GM12878 (cell line): Measurements from ENCODE around the gene CEBPE. TPM values are rescaled to one million over a fixed set of nuclear protein-coding genes. Genes with fewer than 3 reads are reported as not detected.

Source experiments
- ATAC-seq: fragments of 200-7000 bp; cut with Tn5 transposase; 3 replicates; pipeline ENCODE4 v1.9.1; 2020; ENCODE audit warnings: mild to moderate bottlenecking, moderate library complexity
- BruUV-seq: library from RNA; stranded (reverse); fragments of 400-500 nt; replicated peaks from 2 replicates; lab custom pipeline; 2021; lab: Mats Ljungman, UMichigan
- CTCF ChIA-PET: fragments of 300-600 bp; sonication (Branson Sonifier 250); formaldehyde crosslinking; extraction: SDS; loops from one replicate; lab custom pipeline; 2021; ENCODE audit warnings: inconsistent platforms; lab: Yijun Ruan, JAX
- POLR2A ChIA-PET: fragments of 350-600 bp; formaldehyde crosslinking; extraction: SDS; loops from one replicate; lab custom pipeline; 2021; ENCODE audit warnings: inconsistent platforms; lab: Charles Lee
- RAD21 ChIA-PET: fragments of 300-600 bp; sonication (Branson Sonifier 250); formaldehyde crosslinking; loops from one replicate; lab custom pipeline; 2023; ENCODE audit warnings: antibody characterized with exemption; ENCODE audit not compliant: unreplicated experiment; lab: Charles Lee
- SMC1A ChIA-PET: fragments of 300-600 bp; sonication (Branson Sonifier 250); formaldehyde crosslinking; loops from one replicate; lab custom pipeline; 2023; ENCODE audit not compliant: unreplicated experiment, uncharacterized antibody; lab: Charles Lee
- DNase-seq: peaks from one replicate; pipeline ENCODE4 v3.0.0-alpha.2; 2011; ENCODE audit warnings: low read depth, low spot score
- FAIRE-seq: peaks from 3 replicates; lab custom pipeline; 2011; peaks lifted over from hg19 to GRCh38; lab: Jason Lieb, UNC
- H2AFZ ChIP-seq: 2 replicates; pipeline ENCODE4 v1.6.0; 2011; ENCODE audit warnings: low read depth, low read length, control low read depth; ENCODE audit not compliant: control insufficient read depth
- H3K27ac ChIP-seq: 2 replicates; pipeline ENCODE4 v1.5.1; 2011; ENCODE audit warnings: control low read depth; ENCODE audit not compliant: control insufficient read depth, insufficient read depth
- H3K27me3 ChIP-seq, 2 experiments: replicated peaks in 1 of 2; 2 replicates each; pipeline versions ENCODE4 v1.6.0 to v1.6.1; 2011; ENCODE audit warnings: low read length in 1 of 2; ENCODE audit not compliant: control insufficient read depth in 2 of 2, insufficient read depth in 2 of 2
- H3K36me3 ChIP-seq, 2 experiments: 2 replicates each; pipeline ENCODE4 v1.5.1; 2011; ENCODE audit warnings: low read length in 1 of 2; ENCODE audit not compliant: control insufficient read depth in 2 of 2, insufficient read depth in 2 of 2
- H3K4me1 ChIP-seq: 2 replicates; pipeline ENCODE4 v1.6.1; 2011; ENCODE audit warnings: mild to moderate bottlenecking, low read length, moderate library complexity, mixed read lengths; ENCODE audit not compliant: control insufficient read depth, insufficient read depth
- H3K4me2 ChIP-seq: 2 replicates; pipeline ENCODE4 v1.6.0; 2011; ENCODE audit warnings: control low read depth; ENCODE audit not compliant: control insufficient read depth, insufficient read depth
- H3K4me3 ChIP-seq: fragments of 200-600 bp; sonication (generic); 2 replicates; pipeline ENCODE4 v1.5.1; 2016
- H3K79me2 ChIP-seq: 2 replicates; pipeline ENCODE4 v1.6.0; 2011; ENCODE audit warnings: low read length; ENCODE audit not compliant: control insufficient read depth, insufficient read depth
- H3K9ac ChIP-seq: 2 replicates; pipeline ENCODE4 v1.8.0; 2011; ENCODE audit warnings: low read length, control low read depth, mixed read lengths; ENCODE audit not compliant: control insufficient read depth, insufficient read depth
- H3K9me3 ChIP-seq: replicated peaks from 3 replicates; pipeline ENCODE4 v1.5.1; 2011; ENCODE audit warnings: mild to moderate bottlenecking, low read length; ENCODE audit not compliant: control insufficient read depth, insufficient read depth
- H4K20me1 ChIP-seq: 2 replicates; pipeline ENCODE4 v1.6.0; 2011; ENCODE audit not compliant: control insufficient read depth, insufficient read depth
- BMI1 ChIP-seq: fragments of 450-650 bp; IDR thresholded peaks from 2 replicates; pipeline ENCODE4 v1.6.1; 2016; ENCODE audit warnings: mild to moderate bottlenecking, moderate library complexity, borderline replicate concordance
- CBX3 ChIP-seq: fragments of 200-600 bp; sonication (generic); IDR thresholded peaks from 2 replicates; pipeline ENCODE4 v1.6.1; 2016; ENCODE audit warnings: low read depth, borderline replicate concordance
- CEBPB ChIP-seq, 2 experiments: fragments of 150-350 bp in 1 of 2; IDR thresholded peaks; 2 replicates each; pipeline ENCODE4 v1.6.1; 2012 to 2014; ENCODE audit warnings: low read depth in 2 of 2, low read length in 2 of 2, borderline replicate concordance in 1 of 2, inconsistent platforms in 1 of 2
- CHD1 ChIP-seq: IDR thresholded peaks from 2 replicates; pipeline ENCODE4 v1.6.1; 2012; ENCODE audit warnings: low read depth, low read length, improper control_type of control experiment
- CHD4 ChIP-seq: fragments of 200-600 bp; sonication (generic); IDR thresholded peaks from 2 replicates; pipeline ENCODE4 v1.6.1; 2016; ENCODE audit warnings: mild to moderate bottlenecking
- ETV6 ChIP-seq, 2 experiments: fragments of 450-650 bp in 1 of 2; IDR thresholded peaks in 1 of 2; conservative IDR thresholded peaks in 1 of 2; 2 replicates each; pipeline ENCODE4 v1.6.1; 2014; ENCODE audit warnings: antibody characterized with exemption in 1 of 2, borderline replicate concordance in 1 of 2, low read depth in 1 of 2, mild to moderate bottlenecking in 1 of 2, moderate library complexity in 1 of 2
- EZH2 ChIP-seq: IDR thresholded peaks from 2 replicates; pipeline ENCODE4 v1.6.1; 2012; ENCODE audit warnings: low read depth, mild to moderate bottlenecking, control low read depth, inconsistent platforms, low read length, borderline replicate concordance; ENCODE audit not compliant: control insufficient read depth
- MEF2A ChIP-seq: IDR thresholded peaks from 2 replicates; pipeline ENCODE4 v1.6.1; 2011; ENCODE audit warnings: low read depth, mild to moderate bottlenecking, low read length, moderate library complexity; ENCODE audit not compliant: insufficient read depth
- MEF2B ChIP-seq: fragments of 450-650 bp; IDR thresholded peaks from 2 replicates; pipeline ENCODE4 v1.6.1; 2018; ENCODE audit warnings: mild to moderate bottlenecking, moderate library complexity; ENCODE audit not compliant: partially characterized antibody, poor library complexity, severe bottlenecking
- SREBF1 ChIP-seq: IDR thresholded peaks from 2 replicates; pipeline ENCODE4 v1.6.1; 2012; ENCODE audit warnings: mild to moderate bottlenecking, low read length
- TARDBP ChIP-seq: IDR thresholded peaks from 2 replicates; pipeline ENCODE4 v1.6.1; 2016; ENCODE audit warnings: borderline replicate concordance
- YY1 ChIP-seq: IDR thresholded peaks from 2 replicates; pipeline ENCODE4 v1.6.1; 2011; ENCODE audit warnings: low read depth, mild to moderate bottlenecking, low read length
- WGBS: methylation state at CpG from one replicate; pipeline ENCODE4 v1.1.6; 2016; ENCODE audit warnings: low lambda C conversion rate; ENCODE audit not compliant: insufficient replicate concordance, insufficient coverage; ENCODE audit errors: missing lambda C conversion rate; 5-methylcytosine and 5-hydroxymethylcytosine counted together
- in situ Hi-C: fragments of 300-500 bp; cut with MboI; formaldehyde crosslinking; loops from 9 replicates; pipeline ENCODE4 v1.14.3; 2018; ENCODE audit warnings: mixed read lengths
- intact Hi-C: fragments of 100-400 bp; cut with micrococcal nuclease; formaldehyde crosslinking; loops from one replicate; pipeline ENCODE4 v1.14.2; 2022; ENCODE audit not compliant: unreplicated experiment
- polyA plus RNA-seq, 11 experiments: library from polyadenylated mRNA; depleted of rRNA in 4 of 11; unstranded in 6 of 11; stranded (reverse) in 5 of 11; fragments of >200 nt; fragmentation: Nextera tagmentation in 4 of 11; fragmentation: Illumina TruSeq in 1 of 11; extraction: Ambion mirVana in 4 of 11; extraction: Trizol in 1 of 11; gene quantifications; 1 replicate in 1 of 11; 2 replicates in 10 of 11; pipeline versions ENCODE4 v1.2.1 to v1.2.3, GENCODE V29; 2011 to 2016; ENCODE audit warnings: inconsistent platforms in 2 of 11, missing spikeins in 2 of 11, low read depth in 1 of 11
- total RNA-seq, 4 experiments: library from RNA; depleted of rRNA in 3 of 4; stranded (reverse); fragments of >200 nt in 3 of 4; fragmentation: Illumina TruSeq in 1 of 4; extraction: Trizol in 1 of 4; gene quantifications; 2 replicates each; pipeline versions ENCODE4 v1.2.1 to v1.2.3, GENCODE V29; 2013 to 2021
- TF ChIP-seq, protein P1 (sequence below): fragments of 450-650 bp; IDR thresholded peaks from 2 replicates; pipeline ENCODE4 v1.6.1; 2017; ENCODE audit warnings: mild to moderate bottlenecking, low read depth, inconsistent platforms; ENCODE audit not compliant: poor library complexity, severe bottlenecking
- TF ChIP-seq, protein P2 (sequence below): IDR thresholded peaks from 2 replicates; pipeline ENCODE4 v1.6.1; 2012; ENCODE audit warnings: low read length, inconsistent platforms
- TF ChIP-seq, protein P3 (sequence below): IDR thresholded peaks from 2 replicates; pipeline ENCODE4 v1.6.1; 2011; ENCODE audit warnings: low read depth, mild to moderate bottlenecking, low read length, moderate library complexity, borderline replicate concordance; ENCODE audit errors: extremely low read depth
- TF ChIP-seq, protein P4 (sequence below): IDR thresholded peaks from 2 replicates; pipeline ENCODE4 v1.6.1; 2011; ENCODE audit warnings: mild to moderate bottlenecking, low read depth, low read length, moderate library complexity; ENCODE audit not compliant: insufficient replicate concordance

CEBPE gene
- total and polyA plus RNA-seq, 10 of the 15 experiments (the other 5 are each of a cell fraction or from before 2014, with no cell fraction given), result 0.09 to 0.45 (median 0.24) TPM; not detected in 7

DNA sequence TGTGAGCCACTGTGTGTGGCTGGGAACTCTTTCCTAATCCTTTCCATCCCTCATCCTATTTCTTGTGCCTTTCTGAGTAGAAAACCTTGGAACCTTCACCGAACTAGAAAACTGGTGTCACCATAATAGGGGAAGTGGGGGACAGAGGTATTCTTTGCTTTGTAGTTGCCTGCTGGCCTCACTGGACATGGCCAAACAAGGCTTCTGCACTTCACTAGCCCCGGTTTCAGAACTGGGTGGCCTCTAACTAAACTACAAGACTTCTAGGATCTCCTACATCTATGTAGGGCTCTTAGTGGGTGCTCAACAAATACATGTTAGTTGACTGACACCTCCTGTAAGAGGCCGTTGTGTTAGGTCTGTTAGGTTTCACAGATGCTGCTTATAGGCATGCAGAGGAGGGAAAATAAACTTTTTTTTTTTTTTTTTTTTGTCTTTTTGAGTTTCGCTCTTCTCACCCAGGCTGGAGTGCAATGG, 13.7 kb downstream of the CEBPE start (continued):
- TF ChIP-seq ETV6 (conservative IDR thresholded peaks at IDR 0.05 in 1 of 2, IDR thresholded peaks at IDR 0.05 in 1 of 2; ENCODE audit: borderline replicate concordance in 1 of 2, low read depth in 1 of 2) (no peak), BMI1 (no peak), YY1 (no peak)

DNA sequence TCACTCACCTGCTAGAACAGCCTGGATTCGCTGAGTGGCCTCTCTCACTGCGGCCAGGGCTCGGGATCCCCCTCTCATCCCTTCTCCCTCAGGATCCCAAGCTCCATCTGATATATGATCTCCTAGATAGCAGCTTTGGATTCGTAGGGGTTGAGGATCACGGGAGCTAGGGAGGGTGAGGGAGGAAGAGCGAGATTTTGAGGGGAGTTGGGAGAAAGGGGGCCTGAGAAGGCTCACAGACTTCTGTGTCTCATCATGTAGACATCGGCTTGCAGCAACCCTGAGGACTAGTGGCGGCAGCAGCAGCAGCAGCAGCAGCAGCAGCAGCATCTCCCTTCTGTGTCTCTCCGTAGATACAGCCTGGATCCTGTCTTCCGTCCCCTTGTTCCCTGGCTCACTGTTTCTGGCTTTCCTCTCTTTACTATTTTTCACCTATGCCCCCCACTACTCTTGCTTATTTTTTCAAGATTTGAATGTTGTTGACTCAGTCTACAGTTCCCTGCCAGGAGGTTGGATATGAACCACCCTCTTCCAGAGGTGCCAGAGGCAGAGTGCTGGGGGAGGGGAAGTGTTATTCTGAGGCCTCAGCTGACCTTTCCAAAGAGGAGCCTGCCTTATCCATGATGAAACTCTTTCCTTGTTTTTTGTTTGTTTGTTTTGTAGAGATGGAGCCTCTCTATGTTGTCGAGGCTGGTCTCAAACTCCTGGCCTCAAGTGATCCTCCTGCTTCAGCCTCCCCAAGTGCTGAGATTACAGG, 14.3 kb downstream of the CEBPE start, which contains the start of gene CIROP:
Gene CIROP (minus strand): TSS at position 399 of the 757 bp plus-strand sequence. CDS start 69 bp downstream, at position 330.
- H3K4me2 ChIP-seq, result no peak within 1 kb of the TSS
- FAIRE-seq, result no peak

More for the DNA sequence above, 14.3 kb downstream of the CEBPE start, which contains the start of gene CIROP:
- no peaks in the 10 kb centered on the region for H3K79me2 ChIP-seq
- BruUV-seq, result no TSS peak
- TF ChIP-seq, protein P1, sequence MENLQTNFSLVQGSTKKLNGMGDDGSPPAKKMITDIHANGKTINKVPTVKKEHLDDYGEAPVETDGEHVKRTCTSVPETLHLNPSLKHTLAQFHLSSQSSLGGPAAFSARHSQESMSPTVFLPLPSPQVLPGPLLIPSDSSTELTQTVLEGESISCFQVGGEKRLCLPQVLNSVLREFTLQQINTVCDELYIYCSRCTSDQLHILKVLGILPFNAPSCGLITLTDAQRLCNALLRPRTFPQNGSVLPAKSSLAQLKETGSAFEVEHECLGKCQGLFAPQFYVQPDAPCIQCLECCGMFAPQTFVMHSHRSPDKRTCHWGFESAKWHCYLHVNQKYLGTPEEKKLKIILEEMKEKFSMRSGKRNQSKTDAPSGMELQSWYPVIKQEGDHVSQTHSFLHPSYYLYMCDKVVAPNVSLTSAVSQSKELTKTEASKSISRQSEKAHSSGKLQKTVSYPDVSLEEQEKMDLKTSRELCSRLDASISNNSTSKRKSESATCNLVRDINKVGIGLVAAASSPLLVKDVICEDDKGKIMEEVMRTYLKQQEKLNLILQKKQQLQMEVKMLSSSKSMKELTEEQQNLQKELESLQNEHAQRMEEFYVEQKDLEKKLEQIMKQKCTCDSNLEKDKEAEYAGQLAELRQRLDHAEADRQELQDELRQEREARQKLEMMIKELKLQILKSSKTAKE, result no peak
- TF ChIP-seq, protein P2, sequence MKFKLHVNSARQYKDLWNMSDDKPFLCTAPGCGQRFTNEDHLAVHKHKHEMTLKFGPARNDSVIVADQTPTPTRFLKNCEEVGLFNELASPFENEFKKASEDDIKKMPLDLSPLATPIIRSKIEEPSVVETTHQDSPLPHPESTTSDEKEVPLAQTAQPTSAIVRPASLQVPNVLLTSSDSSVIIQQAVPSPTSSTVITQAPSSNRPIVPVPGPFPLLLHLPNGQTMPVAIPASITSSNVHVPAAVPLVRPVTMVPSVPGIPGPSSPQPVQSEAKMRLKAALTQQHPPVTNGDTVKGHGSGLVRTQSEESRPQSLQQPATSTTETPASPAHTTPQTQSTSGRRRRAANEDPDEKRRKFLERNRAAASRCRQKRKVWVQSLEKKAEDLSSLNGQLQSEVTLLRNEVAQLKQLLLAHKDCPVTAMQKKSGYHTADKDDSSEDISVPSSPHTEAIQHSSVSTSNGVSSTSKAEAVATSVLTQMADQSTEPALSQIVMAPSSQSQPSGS, result no peak
- no peak for TF ChIP-seq MEF2A
- TF ChIP-seq SREBF1, result no peak
- no peak for TF ChIP-seq EZH2
- no peak for TF ChIP-seq CEBPB (IDR thresholded peaks at IDR 0.05; ENCODE audit: borderline replicate concordance in 1 of 2, low read depth in 2 of 2, low read length in 2 of 2)
- no peak for TF ChIP-seq MEF2B
- TF ChIP-seq CHD4, result no peak
- TF ChIP-seq CBX3, result no peak
- no peak for TF ChIP-seq CHD1
- TF ChIP-seq, protein P3, sequence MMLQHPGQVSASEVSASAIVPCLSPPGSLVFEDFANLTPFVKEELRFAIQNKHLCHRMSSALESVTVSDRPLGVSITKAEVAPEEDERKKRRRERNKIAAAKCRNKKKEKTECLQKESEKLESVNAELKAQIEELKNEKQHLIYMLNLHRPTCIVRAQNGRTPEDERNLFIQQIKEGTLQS, result no peak
- TF ChIP-seq, protein P4, sequence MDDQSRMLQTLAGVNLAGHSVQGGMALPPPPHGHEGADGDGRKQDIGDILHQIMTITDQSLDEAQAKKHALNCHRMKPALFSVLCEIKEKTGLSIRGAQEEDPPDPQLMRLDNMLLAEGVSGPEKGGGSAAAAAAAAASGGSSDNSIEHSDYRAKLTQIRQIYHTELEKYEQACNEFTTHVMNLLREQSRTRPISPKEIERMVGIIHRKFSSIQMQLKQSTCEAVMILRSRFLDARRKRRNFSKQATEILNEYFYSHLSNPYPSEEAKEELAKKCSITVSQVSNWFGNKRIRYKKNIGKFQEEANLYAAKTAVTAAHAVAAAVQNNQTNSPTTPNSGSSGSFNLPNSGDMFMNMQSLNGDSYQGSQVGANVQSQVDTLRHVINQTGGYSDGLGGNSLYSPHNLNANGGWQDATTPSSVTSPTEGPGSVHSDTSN, result no peak
- no peak for TF ChIP-seq TARDBP
- H3K27me3 ChIP-seq, result no peaks in the 10 kb centered on the region
- intact Hi-C loops (no loop called here), in situ Hi-C loops (no loop called here)
- no peaks in the 10 kb centered on the region; the same call in 1 of the 2 replicates for H4K20me1 ChIP-seq
- CTCF ChIA-PET, result no interaction called here
- RAD21 ChIA-PET, result no interaction called here
- POLR2A ChIA-PET, result no interaction called here
- no peaks in the 10 kb centered on the region for H3K9me3 ChIP-seq
- no peaks in the 10 kb centered on the region for H3K36me3 ChIP-seq
- H3K9ac ChIP-seq, result no peak within 1 kb of the TSS
- H3K4me3 ChIP-seq, result no peak within 1 kb of the TSS
- 34% methylated on average over 11 of the region's 11 CpGs for WGBS
- ATAC-seq, result no peak
- H2AFZ ChIP-seq, result no peak within 1 kb of the TSS
- DNase-seq, result no peak
- SMC1A ChIA-PET, result interaction anchor here (0.7 kb wide), 1 partner anchor 10 kb away, joined by 4 read pairs; the partner anchor contains the start of genes ACIN1 and C14orf119
- H3K27ac ChIP-seq, result no peak within 1 kb of the TSS
- no peaks in the 10 kb centered on the region for H3K4me1 ChIP-seq
